Measurements from ENCODE around the gene PIGS. TPM values are rescaled to one million over a fixed set of nuclear protein-coding genes. Genes with fewer than 3 reads are reported as not detected.

Gene PIGS
- total and polyA plus RNA-seq, 9 of the 15 experiments (the other 6 are each of a cell fraction or from before 2014, with no cell fraction given): 47.5 to 138 (median 57.6) TPM

DNA sequence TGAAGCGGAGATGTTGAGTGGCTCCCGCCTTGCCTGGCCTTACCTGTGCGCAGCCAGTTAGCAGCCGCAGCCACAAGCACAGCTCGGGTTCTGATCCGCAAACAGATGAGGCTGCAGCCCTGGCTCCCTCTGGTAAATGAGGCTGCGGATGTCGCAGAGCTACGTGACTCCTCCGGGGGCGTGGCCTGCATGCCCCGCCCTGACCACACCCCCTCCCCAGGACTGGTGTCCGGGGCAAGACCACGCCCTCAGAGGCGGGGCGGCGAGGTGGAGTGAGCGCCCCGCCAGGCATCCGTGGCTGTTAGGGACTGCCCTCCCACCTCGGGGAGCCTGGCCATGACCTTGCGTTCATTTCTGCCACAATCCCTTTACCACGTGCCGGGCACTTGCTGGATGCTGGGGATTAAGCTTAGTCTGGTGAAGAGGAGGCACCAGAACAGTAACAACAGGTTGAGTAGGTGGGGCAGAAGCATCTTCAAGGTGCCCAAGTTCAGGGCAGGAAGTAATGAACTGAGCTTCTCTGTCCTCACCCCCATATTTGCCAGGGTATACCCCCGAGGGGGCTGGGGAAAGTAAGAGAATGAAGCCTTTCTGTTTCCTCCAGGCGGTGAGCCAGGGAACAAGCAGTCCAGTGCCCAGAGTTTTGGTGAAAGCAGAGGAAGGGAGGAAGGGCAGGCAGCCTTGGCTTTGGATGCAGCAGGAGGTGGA lies 5.6 kb upstream of the PIGS start, which contains the start of gene ALDOC (continued):
- TF ChIP-seq, protein P1, sequence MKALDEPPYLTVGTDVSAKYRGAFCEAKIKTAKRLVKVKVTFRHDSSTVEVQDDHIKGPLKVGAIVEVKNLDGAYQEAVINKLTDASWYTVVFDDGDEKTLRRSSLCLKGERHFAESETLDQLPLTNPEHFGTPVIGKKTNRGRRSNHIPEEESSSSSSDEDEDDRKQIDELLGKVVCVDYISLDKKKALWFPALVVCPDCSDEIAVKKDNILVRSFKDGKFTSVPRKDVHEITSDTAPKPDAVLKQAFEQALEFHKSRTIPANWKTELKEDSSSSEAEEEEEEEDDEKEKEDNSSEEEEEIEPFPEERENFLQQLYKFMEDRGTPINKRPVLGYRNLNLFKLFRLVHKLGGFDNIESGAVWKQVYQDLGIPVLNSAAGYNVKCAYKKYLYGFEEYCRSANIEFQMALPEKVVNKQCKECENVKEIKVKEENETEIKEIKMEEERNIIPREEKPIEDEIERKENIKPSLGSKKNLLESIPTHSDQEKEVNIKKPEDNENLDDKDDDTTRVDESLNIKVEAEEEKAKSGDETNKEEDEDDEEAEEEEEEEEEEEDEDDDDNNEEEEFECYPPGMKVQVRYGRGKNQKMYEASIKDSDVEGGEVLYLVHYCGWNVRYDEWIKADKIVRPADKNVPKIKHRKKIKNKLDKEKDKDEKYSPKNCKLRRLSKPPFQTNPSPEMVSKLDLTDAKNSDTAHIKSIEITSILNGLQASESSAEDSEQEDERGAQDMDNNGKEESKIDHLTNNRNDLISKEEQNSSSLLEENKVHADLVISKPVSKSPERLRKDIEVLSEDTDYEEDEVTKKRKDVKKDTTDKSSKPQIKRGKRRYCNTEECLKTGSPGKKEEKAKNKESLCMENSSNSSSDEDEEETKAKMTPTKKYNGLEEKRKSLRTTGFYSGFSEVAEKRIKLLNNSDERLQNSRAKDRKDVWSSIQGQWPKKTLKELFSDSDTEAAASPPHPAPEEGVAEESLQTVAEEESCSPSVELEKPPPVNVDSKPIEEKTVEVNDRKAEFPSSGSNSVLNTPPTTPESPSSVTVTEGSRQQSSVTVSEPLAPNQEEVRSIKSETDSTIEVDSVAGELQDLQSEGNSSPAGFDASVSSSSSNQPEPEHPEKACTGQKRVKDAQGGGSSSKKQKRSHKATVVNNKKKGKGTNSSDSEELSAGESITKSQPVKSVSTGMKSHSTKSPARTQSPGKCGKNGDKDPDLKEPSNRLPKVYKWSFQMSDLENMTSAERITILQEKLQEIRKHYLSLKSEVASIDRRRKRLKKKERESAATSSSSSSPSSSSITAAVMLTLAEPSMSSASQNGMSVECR (CRISPR knock-in tag; IDR thresholded peaks at IDR 0.05): peak; percentile 57; the same call in 1 of the 2 replicates
- TF ChIP-seq, protein P2, sequence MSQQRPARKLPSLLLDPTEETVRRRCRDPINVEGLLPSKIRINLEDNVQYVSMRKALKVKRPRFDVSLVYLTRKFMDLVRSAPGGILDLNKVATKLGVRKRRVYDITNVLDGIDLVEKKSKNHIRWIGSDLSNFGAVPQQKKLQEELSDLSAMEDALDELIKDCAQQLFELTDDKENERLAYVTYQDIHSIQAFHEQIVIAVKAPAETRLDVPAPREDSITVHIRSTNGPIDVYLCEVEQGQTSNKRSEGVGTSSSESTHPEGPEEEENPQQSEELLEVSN (IDR thresholded peaks at IDR 0.05; ENCODE audit: borderline replicate concordance in 1 of 2, extremely low read depth in 1 of 2, insufficient read depth in 1 of 2, insufficient read length in 1 of 2, low read depth in 1 of 2, low read length in 1 of 2, poor library complexity in 1 of 2, severe bottlenecking in 1 of 2): peak; percentile 78 to 90
- TF ChIP-seq CBX5 (IDR thresholded peaks at IDR 0.05; ENCODE audit: borderline replicate concordance, low read depth): no peak
- no peak for TF ChIP-seq RFX5 (IDR thresholded peaks at IDR 0.05; ENCODE audit: low read depth, low read length)
- peak; percentile 33; the same call in 1 of the 2 replicates for TF ChIP-seq ZBTB17 (CRISPR knock-in tag; IDR thresholded peaks at IDR 0.05)
- TF ChIP-seq CCNT2 (IDR thresholded peaks at IDR 0.05; ENCODE audit: borderline replicate concordance, extremely low read depth, insufficient read length, low read depth, low read length): peak; percentile 82
- no peak for TF ChIP-seq DNMT1 (IDR thresholded peaks at IDR 0.05)
- peak; percentile 94 for TF ChIP-seq L3MBTL2 (IDR thresholded peaks at IDR 0.05)
- 0 out of 4 replicates have a peak, but pooled peaks of 1 of the 2 experiments have one; percentile 40 for TF ChIP-seq TBL1XR1 (IDR thresholded peaks at IDR 0.05; ENCODE audit: low read length in 2 of 2)
- TF ChIP-seq, protein P3, sequence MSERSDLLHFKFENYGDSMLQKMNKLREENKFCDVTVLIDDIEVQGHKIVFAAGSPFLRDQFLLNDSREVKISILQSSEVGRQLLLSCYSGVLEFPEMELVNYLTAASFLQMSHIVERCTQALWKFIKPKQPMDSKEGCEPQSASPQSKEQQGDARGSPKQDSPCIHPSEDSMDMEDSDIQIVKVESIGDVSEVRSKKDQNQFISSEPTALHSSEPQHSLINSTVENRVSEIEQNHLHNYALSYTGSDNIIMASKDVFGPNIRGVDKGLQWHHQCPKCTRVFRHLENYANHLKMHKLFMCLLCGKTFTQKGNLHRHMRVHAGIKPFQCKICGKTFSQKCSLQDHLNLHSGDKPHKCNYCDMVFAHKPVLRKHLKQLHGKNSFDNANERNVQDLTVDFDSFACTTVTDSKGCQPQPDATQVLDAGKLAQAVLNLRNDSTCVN (CRISPR knock-in tag; IDR thresholded peaks at IDR 0.05): peak; percentile 12; the same call in 1 of the 2 replicates
- no peak for TF ChIP-seq ZNF586 (CRISPR knock-in tag; conservative IDR thresholded peaks at IDR 0.05)
- TF ChIP-seq SMARCA4 (IDR thresholded peaks at IDR 0.05): no peak
- TF ChIP-seq POLR2A (conservative IDR thresholded peaks at IDR 0.05): peak; percentile 98
- peak; percentile 94 for TF ChIP-seq POLR2B (IDR thresholded peaks at IDR 0.05; ENCODE audit: low read depth, partially characterized antibody)
- peak in 1 of 2 experiments; percentile 11; a peak in 1 of 3 replicates for TF ChIP-seq CBX3 (IDR thresholded peaks at IDR 0.05; ENCODE audit: borderline replicate concordance in 1 of 2, low read length in 2 of 2)
- TF ChIP-seq MECOM (CRISPR knock-in tag; IDR thresholded peaks at IDR 0.05): 0 out of 2 replicates have a peak, but pooled peaks have one; percentile 45
- 0 out of 2 replicates have a peak, but pooled peaks have one; percentile 54 for TF ChIP-seq ZNF311 (CRISPR knock-in tag; IDR thresholded peaks at IDR 0.05)
- TF ChIP-seq CTBP1 (IDR thresholded peaks at IDR 0.05; ENCODE audit: borderline replicate concordance): peak; percentile 85
- TF ChIP-seq HLTF (IDR thresholded peaks at IDR 0.05): no peak
- TF ChIP-seq ZNF184 (CRISPR knock-in tag; IDR thresholded peaks at IDR 0.05): no peak
- peak; percentile 66; the same call in 1 of the 2 replicates for TF ChIP-seq LARP7 (IDR thresholded peaks at IDR 0.05)
- TF ChIP-seq ZNF12 (CRISPR knock-in tag; IDR thresholded peaks at IDR 0.05): no peak
- TF ChIP-seq ZFP30 (CRISPR knock-in tag; IDR thresholded peaks at IDR 0.05; ENCODE audit: borderline replicate concordance): no peak
